Gastrocnemius medialis (tissue), 4 donors: ENCODE results near the gene GPRC5D. TPM values are rescaled to one million over a fixed set of nuclear protein-coding genes. Genes with fewer than 3 reads are reported as not detected.

Experiments
- ATAC-seq, 2 donors: fragments of 150-250 bp; one replicate each; pipeline ENCODE4 v1.9.1; 2016
- DNase-seq, 2 donors: peaks; one replicate each; pipeline ENCODE4 v3.0.0-alpha.2; 2019
- H3K27ac ChIP-seq, 4 donors: fragments of 200-600 bp; sonication (generic); 1 replicate in 1 of 4; 2 replicates in 3 of 4; pipeline ENCODE4 v1.5.1; 2016 to 2018; ENCODE audit warnings: mild to moderate bottlenecking in 2 of 4, moderate library complexity in 1 of 4
- H3K27me3 ChIP-seq, 3 donors: fragments of 200-600 bp; sonication (generic) in 2 of 3; 1 replicate in 1 of 3; 2 replicates in 2 of 3; pipeline versions ENCODE4 v1.5.1 to v1.6.0; 2016 to 2019; ENCODE audit warnings: mild to moderate bottlenecking in 1 of 3, moderate library complexity in 1 of 3
- H3K36me3 ChIP-seq, 2 donors: fragments of 200-600 bp; sonication (generic) in 1 of 2; one replicate each; pipeline ENCODE4 v1.5.1; 2017 to 2018
- H3K4me1 ChIP-seq, 2 donors: fragments of 200-600 bp; sonication (generic) in 1 of 2; one replicate each; pipeline ENCODE4 v1.5.1; 2016 to 2017; ENCODE audit warnings: mild to moderate bottlenecking in 2 of 2
- H3K4me3 ChIP-seq, 4 donors: fragments of 200-600 bp; sonication (generic) in 3 of 4; 1 replicate in 1 of 4; 2 replicates in 3 of 4; pipeline ENCODE4 v1.5.1; 2016 to 2019; ENCODE audit warnings: mild to moderate bottlenecking in 2 of 4
- H3K9me3 ChIP-seq, 3 donors: fragments of 200-600 bp; sonication (generic) in 2 of 3; 1 replicate in 1 of 3; 2 replicates in 2 of 3; pipeline ENCODE4 v1.5.1; 2016 to 2019
- POLR2A ChIP-seq, 2 donors: fragments of 450-650 bp; IDR thresholded peaks; one replicate each; pipeline ENCODE4 v1.6.1; 2017; ENCODE audit warnings: antibody characterized with exemption in 2 of 2, mild to moderate bottlenecking in 2 of 2, moderate library complexity in 2 of 2
- in situ Hi-C, 4 donors: fragments of 200-750 bp; cut with MboI; loops; one replicate each; pipeline versions ENCODE4 v1.15.0 to v1.8.0; 2017; ENCODE audit warnings: low sequenced_read_pairs in 4 of 4
- intact Hi-C: fragments of 100-400 bp; cut with DNase I; formaldehyde crosslinking; loops from one replicate; pipeline ENCODE4 v1.15.1; 2023; ENCODE audit warnings: low total_unique reads
- total RNA-seq, 4 donors: library from RNA; depleted of rRNA; stranded (reverse); fragments of >200 nt; gene quantifications; one replicate each; pipeline versions ENCODE4 v1.1.0 to v1.2.3, GENCODE V29; 2016
- TF ChIP-seq, protein P1 (sequence below), 5 experiments: fragments of 450-650 bp in 3 of 5; fragments of 200-600 bp in 2 of 5; sonication (generic) in 2 of 5; IDR thresholded peaks in 4 of 5; conservative IDR thresholded peaks in 1 of 5; 1 replicate in 4 of 5; 2 replicates in 1 of 5; pipeline ENCODE4 v1.5.1; 2016 to 2019; ENCODE audit warnings: antibody characterized with exemption in 5 of 5, mild to moderate bottlenecking in 3 of 5, moderate library complexity in 3 of 5

The GPRC5D gene
- total RNA-seq, 4 donors from 2014 or later = not detected

DNA sequence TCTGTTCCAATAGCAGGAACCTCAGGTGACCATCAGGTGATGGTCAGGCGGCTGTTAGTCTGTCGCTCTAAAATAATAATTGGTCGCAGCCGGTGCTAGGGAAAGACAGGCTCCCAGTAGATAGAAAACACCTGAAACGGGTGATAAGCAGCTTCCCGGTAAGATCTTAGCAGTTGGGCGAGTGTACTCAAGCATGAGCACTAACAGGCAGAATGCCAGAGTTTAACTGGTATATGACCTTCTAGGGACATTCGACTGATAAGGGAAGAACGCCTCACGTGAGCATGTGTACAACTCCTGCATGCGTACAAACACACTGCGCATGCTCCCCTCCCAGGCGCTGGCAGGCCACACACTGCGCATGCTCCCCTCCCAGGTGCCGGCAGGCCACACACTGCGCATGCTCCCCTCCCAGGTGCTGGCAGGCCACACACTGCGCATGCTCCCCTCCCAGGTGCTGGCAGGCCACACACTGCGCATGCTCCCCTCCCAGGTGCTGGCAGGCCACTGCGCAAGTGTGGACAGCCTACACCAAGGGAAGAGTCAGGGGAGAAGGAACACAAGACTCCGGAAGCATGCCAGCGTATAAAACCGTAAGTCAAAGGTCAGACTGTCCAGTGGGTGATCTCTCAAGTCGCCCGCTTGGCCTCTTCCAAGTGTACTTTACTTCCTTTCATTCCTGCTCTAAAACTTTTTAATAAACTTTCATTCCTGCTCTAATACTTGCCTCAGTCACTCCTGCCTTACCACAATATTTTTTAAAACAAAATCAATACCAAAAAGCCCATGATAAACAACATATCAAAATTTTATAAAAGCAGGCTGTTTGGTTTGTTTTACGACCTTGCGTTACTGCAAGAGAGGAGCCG, 24.5 kb downstream of the GPRC5D start:
- in situ Hi-C loops = no loop called here
- no peaks in the 10 kb centered on the region for H3K9me3 ChIP-seq
- peak overlapping the region in 1 of 4 donors; percentile 42 for H3K27ac ChIP-seq
- H3K4me3 ChIP-seq = peak overlapping the region in 2 of 4 donors; percentile 7 to 35
- no peaks in the 10 kb centered on the region for H3K36me3 ChIP-seq
- intact Hi-C loops = no loop called here
- TF ChIP-seq, protein P1, sequence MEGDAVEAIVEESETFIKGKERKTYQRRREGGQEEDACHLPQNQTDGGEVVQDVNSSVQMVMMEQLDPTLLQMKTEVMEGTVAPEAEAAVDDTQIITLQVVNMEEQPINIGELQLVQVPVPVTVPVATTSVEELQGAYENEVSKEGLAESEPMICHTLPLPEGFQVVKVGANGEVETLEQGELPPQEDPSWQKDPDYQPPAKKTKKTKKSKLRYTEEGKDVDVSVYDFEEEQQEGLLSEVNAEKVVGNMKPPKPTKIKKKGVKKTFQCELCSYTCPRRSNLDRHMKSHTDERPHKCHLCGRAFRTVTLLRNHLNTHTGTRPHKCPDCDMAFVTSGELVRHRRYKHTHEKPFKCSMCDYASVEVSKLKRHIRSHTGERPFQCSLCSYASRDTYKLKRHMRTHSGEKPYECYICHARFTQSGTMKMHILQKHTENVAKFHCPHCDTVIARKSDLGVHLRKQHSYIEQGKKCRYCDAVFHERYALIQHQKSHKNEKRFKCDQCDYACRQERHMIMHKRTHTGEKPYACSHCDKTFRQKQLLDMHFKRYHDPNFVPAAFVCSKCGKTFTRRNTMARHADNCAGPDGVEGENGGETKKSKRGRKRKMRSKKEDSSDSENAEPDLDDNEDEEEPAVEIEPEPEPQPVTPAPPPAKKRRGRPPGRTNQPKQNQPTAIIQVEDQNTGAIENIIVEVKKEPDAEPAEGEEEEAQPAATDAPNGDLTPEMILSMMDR (IDR thresholded peaks at IDR 0.05 in 4 of 5, conservative IDR thresholded peaks at IDR 0.05 in 1 of 5) = no peak
- TF ChIP-seq POLR2A (IDR thresholded peaks at IDR 0.05) = no peak
- no peaks in the 10 kb centered on the region for H3K27me3 ChIP-seq
- peak in 1 of 2 donors; percentile 71 for DNase-seq
- H3K4me1 ChIP-seq = no peaks in the 10 kb centered on the region
- ATAC-seq = peak in 1 of 2 donors; percentile 81

DNA sequence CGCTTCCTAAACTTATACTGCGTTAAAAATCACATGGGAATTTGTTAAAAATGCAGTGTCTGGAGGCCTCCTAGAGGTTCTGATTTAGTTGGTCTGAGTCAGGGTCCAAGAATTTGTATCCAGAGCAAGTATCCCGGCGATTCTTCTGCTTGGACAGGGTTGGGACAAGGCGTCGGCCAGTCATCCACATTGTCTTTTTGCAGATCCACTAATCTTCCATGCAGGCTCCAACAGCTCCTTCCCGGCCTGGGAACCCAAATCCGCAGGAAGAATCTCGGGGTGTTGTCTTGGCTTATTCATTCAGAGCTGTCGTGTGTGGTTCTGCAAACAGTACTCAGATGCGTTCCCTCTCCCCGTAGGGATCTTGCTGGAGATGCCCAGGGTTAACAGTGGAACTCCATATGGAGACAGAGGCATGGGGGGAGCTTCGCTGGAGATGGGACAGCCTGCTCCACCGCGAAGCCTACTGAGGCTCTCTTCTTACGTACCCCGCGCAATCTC, 25.3 kb downstream of the GPRC5D start:
- Histone ChIP-seq H3K9me3 (no peaks in the 10 kb centered on the region), H3K4me3 (peak overlapping the region in 1 of 4 donors; percentile 35), H3K27ac (no peak overlapping the region), H3K36me3 (no peaks in the 10 kb centered on the region), H3K27me3 (no peaks in the 10 kb centered on the region), H3K4me1 (no peaks in the 10 kb centered on the region)
- in situ Hi-C loops (no loop called here), intact Hi-C loops (no loop called here)
- TF ChIP-seq, protein P1 (IDR thresholded peaks at IDR 0.05 in 4 of 5, conservative IDR thresholded peaks at IDR 0.05 in 1 of 5) = no peak
- no peak for TF ChIP-seq POLR2A (IDR thresholded peaks at IDR 0.05)
- ATAC-seq = no peak
- DNase-seq = no peak

DNA sequence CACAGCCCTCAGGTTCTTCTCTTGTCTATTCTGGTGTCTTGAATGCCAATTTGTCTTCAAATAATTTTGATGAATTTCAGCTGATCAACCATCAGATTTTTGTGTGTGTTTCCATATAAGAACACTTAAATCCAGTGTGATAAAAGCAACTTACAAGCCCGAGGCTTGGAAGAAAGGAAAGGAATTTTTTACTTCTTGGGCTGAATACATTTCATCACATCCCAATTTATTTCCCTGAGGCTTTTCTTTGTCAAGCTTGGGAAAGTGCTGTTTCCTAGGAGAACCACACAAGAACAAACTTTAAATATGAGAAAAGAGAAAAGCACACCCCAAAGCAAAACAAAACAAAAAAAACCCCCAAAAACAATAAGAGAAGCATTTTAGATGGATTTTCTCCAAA, 26.6 kb downstream of the GPRC5D start:
- H3K4me1 ChIP-seq = no peaks in the 10 kb centered on the region
- H3K4me3 ChIP-seq = no peak overlapping the region
- H3K27me3 ChIP-seq = no peaks in the 10 kb centered on the region
- intact Hi-C loops (no loop called here), in situ Hi-C loops (no loop called here)
- DNase-seq (no peak), ATAC-seq (no peak)
- no peak overlapping the region for H3K27ac ChIP-seq
- no peaks in the 10 kb centered on the region for H3K36me3 ChIP-seq
- H3K9me3 ChIP-seq = no peaks in the 10 kb centered on the region
- TF ChIP-seq, protein P1 (IDR thresholded peaks at IDR 0.05 in 4 of 5, conservative IDR thresholded peaks at IDR 0.05 in 1 of 5) = no peak
- no peak for TF ChIP-seq POLR2A (IDR thresholded peaks at IDR 0.05)

DNA sequence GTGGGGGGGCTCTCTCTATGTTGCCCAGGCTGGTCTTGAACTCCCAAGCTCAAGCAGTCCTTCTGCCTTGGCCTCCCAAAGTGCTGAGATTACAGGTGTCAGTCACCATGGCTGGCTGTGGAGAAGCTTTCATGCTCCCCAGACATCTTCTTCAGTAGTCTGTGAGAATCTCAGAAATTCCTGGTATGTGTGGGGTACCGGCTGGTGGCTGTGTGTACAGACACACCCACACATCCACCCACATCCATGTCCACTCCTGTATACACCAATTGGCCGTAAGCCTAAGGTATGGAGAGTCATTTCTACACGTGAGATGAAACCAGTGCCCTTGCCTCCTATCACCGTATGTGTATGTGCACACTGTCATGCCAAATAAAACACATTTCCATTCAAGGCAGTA, 27.8 kb downstream of the GPRC5D start:
- H3K4me3 ChIP-seq = no peak overlapping the region
- no peak for TF ChIP-seq POLR2A (IDR thresholded peaks at IDR 0.05)
- TF ChIP-seq, protein P1 (IDR thresholded peaks at IDR 0.05 in 4 of 5, conservative IDR thresholded peaks at IDR 0.05 in 1 of 5) = no peak
- no peaks in the 10 kb centered on the region for H3K27me3 ChIP-seq
- intact Hi-C loops = no loop called here
- ATAC-seq (no peak), DNase-seq (no peak)
- H3K9me3 ChIP-seq = no peaks in the 10 kb centered on the region
- H3K36me3 ChIP-seq = no peaks in the 10 kb centered on the region
- no peaks in the 10 kb centered on the region for H3K4me1 ChIP-seq
- in situ Hi-C loops = loop anchor here in 2 of 4 donors (25.0 kb wide), 2 partner anchors 163 to 1238 kb away; no protein-coding TSS in a partner anchor
- H3K27ac ChIP-seq = no peak overlapping the region
